Omental fat pad (tissue), 4 donors: ENCODE measurements around the gene EEF1AKMT3. TPM values are rescaled to one million over a fixed set of nuclear protein-coding genes. Genes with fewer than 3 reads are reported as not detected.

Experiments
- ATAC-seq: fragments of 150-250 bp; one replicate; pipeline ENCODE4 v1.9.1; 2016; ENCODE audit warnings: mild to moderate bottlenecking, moderate library complexity; ENCODE audit not compliant: low FRiP score
- DNase-seq: peaks from one replicate; pipeline ENCODE4 v3.0.0-alpha.2; 2019; ENCODE audit warnings: low spot score
- CTCF ChIP-seq, 3 donors: fragments of 450-650 bp; IDR thresholded peaks; one replicate each; pipeline ENCODE4 v1.5.1; 2016 to 2017; ENCODE audit warnings: antibody characterized with exemption in 3 of 3, mild to moderate bottlenecking in 3 of 3, moderate library complexity in 2 of 3
- total RNA-seq, 4 donors: library from RNA; depleted of rRNA; stranded (reverse); fragments of >200 nt; gene quantifications; one replicate each; pipeline ENCODE4 v1.1.0, GENCODE V29; 2016

EEF1AKMT3 gene
- total RNA-seq, 4 donors from 2014 or later = 6.1 to 10.9 (median 9.3) TPM

DNA sequence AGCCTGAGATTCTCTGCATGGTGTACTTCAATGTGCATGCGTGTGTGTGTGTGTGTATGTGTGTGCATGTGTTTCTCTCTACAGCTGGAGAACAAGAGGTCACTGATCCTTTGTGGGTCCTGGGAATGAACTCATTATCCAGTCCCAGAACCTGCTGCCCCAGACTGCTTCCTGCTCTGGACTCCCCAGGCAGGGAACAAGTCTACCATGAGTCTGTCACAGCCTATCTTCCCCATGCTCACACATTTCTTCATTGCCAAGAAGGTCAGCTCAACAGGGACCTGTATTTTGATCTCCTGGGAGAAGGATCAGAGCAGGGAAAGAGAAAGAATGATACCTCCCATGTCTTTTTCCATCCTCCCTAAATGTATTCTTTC lies 31.0 kb upstream of the EEF1AKMT3 start:
- DNase-seq = no peak
- ATAC-seq = no peak
- no peak for TF ChIP-seq CTCF (IDR thresholded peaks at IDR 0.05)

DNA sequence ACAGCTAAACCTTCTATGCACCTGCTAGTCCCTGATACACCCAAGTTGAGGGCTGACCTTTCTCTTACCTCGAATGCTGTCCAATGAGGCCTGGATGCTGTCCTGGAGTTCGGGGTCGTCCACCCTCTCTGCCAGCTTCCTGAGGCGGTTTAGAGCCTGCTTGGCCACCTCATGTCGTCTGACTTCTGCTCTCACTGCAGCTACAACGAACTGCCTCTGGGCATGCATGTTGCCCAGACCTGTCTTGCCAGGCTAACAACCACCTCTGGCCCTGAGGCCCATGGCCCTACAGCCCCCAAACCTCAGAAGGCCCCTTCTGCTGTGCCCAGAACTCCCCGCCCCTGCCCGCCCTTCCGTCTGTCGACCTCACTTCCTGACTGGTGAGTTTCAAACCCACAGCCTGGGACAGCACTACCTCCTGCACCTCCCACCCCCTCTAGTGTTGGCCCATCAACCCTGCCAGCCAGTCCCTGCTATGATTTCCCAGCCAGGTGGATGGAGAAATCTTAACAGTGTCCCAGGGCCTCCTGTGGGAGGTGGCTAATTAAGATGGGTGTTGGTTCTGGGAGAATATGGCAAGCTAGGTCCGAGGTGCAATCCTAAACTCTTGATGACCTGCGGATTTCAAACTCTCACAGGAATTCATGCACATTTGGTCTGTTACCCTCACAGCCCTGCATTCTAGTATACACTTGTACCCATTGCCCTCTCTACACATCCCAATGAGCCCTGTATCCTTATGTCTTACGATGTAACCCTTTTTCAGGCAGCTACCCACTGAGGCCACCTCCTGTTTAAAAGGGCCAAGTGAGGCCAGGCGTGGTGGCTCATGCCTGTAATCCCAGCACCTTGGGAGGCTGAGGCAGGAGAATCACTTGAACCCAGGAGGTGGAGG lies 30.3 kb upstream of the EEF1AKMT3 start:
- ATAC-seq (no peak), DNase-seq (no peak)
- TF ChIP-seq CTCF (IDR thresholded peaks at IDR 0.05) = no peak

DNA sequence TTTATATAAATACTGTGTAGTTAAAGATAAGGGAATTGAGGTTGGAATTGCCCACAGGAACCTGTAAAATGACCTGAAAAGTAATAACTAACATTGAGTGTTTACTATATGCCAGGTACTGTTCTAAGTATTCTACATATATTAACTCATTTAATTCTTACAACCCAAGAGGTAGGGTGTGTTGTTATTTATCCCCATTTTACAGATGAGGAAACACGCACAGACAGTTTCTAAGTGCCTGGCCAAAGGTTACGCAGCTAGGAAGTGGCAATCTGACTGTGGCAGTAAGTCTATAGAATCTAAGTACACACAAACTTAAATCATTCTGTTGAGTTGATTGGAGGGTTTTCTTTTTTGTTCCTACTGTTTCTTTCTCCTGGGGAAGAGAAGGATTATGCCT lies 28.6 kb upstream of the EEF1AKMT3 start:
- ATAC-seq (no peak), DNase-seq (no peak)
- TF ChIP-seq CTCF (IDR thresholded peaks at IDR 0.05) = no peak

- TF ChIP-seq CTCF (IDR thresholded peaks at IDR 0.05) = no peak
- peak; percentile 72 for ATAC-seq
- DNase-seq = peak; percentile 91
Measured at GRCh38 chr12:57744194-57744776, 28.1 kb upstream of the EEF1AKMT3 start.

GRCh38 chr12:57744777-57745484 lies 27.5 kb upstream of the EEF1AKMT3 start, which contains the start of gene TSPAN31:
TSS of gene TSPAN31 (plus strand) at chr12:57745039. CDS start at chr12:57745155, 116 bp downstream.
- peak; percentile 96 for DNase-seq
- no peak for TF ChIP-seq CTCF (IDR thresholded peaks at IDR 0.05)
- peak; percentile 95 for ATAC-seq

DNA sequence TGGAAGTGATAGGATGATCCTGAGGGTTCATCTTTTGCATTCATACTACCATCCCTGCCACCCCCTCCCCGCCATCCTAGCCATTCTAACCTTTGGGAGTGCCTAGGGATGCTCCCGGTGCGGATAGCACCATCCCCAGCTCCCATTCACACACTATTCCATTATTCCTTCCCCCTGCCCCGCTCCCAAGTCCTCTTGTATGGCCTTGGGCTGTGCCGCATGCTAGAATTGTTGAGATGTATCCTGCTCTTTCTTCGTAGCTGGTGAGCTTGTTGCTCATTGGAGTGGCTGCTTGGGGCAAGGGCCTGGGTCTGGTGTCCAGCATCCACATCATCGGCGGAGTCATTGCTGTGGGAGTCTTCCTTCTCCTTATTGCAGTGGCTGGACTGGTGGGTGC lies 26.9 kb upstream of the EEF1AKMT3 start:
- no peak for TF ChIP-seq CTCF (IDR thresholded peaks at IDR 0.05)
- ATAC-seq (peak; percentile 3), DNase-seq (no peak)
